HG03432 (cell line): Measurements from ENCODE around the gene ABCB11.
"Not testable (repeated sequence)": the region's sequence is repeated elsewhere in the genome, so short reads cannot be mapped to it uniquely, and the experiment has no call there.

Source experiments
- ATAC-seq: cut with Tn5 transposase; IDR thresholded peaks from one replicate; pipeline ENCODE4 v1.9.1; 2021; ENCODE audit warnings: mild to moderate bottlenecking, moderate library complexity; ENCODE audit not compliant: unreplicated experiment

Gene ABCB11

GRCh38 chr2:168897449-168897848 lies 133.7 kb downstream of the ABCB11 start:
- no peak for ATAC-seq

DNA sequence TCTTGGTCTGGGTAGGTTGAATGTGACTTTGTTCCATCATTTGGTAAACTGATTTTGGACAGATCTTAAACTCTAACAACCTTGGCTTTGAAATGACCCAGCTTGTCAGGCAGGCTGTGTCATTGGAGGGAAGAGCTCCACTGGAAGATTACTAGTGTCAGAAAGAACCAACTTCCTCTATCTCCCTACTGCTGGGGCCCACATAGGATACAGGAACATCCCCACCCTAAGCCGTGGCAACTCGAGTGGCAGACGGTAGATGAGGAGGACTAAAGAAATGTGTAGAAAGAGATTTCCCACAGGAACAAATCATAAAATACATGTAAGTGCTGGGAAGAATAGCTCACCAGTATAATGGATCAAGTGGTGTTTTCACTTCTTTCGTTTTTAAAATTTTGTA lies 134.3 kb downstream of the ABCB11 start:
- no peak for ATAC-seq

- ATAC-seq = no peak
Observed at GRCh38 chr2:168895771-168896170, 135.4 kb downstream of the ABCB11 start.

DNA sequence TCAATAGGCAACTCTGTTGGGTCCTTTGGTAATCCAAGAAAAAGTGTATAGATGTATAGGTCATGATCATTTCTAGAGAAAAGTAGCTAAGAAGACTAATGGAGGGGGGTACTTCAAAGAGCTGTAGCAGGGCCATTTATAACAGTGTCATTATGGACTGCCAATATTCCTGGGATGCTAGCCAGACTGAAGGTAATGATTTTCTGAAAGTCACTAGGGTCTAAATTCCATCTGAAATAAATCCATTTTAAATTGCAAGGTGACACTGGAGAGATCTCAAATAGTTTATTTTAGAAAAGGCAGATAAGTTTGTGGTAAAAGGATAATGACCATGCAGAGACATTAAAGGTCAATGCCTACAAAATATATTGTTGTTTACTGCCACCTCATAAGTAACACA lies 136.4 kb downstream of the ABCB11 start:
- ATAC-seq = no peak

- ATAC-seq = no peak
Observed at GRCh38 chr2:168894101-168894500, 137.0 kb downstream of the ABCB11 start.

DNA sequence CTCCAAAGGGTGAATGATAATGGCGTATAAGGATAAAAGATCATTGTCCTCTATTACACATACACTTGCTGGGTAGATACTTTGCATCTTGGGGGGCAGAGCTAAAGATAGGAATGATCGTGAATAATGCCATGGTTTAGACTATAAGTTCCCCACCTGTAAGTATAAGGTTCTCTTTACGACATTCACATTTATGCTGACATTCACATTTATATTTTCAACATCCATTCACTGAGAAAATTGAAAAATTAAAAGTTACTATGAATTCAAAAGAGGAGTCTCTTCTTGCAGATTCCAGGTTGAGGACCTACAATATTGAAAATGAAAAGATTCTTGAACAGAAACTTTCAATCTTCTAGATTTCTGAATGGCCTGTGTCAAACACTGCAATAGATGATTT lies 138.8 kb downstream of the ABCB11 start:
- no peak for ATAC-seq

DNA sequence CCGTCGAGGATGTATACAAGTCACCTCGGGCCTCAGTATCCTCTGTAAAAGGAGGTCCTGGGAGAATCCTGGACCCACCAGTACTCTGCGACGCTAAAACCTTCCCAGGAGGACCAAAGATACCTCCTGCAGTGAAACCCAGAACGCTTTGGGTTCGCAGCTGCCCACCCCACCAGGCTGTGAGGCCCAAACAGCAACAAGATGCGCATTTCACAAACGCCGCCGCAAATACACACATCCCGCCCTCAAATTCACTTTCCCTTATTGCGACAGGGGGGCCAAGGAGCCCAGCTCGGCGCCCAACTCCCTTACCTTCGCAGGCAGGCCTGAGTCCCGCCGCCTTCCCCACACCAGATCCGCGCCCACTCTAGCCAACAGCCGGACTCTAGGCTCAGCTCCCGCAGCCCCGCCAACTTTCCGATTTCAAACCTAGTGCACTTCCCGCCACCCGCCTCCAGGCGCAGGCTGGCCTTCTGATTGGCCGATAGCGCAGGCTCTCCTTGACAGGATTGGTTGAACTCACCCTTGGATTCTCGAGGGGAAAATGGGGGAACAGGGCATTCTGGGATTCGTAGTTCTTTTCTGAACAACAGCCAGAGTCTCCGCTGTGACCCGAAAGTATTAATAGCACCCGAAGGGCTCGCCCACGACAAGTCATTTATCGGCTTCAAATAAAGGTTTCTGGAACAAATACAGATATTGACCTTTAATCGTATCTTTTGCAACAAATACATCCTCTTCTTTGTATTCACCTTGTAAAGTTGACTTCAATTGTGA lies 140.9 kb downstream of the ABCB11 start, which contains the start of gene SPC25:
Gene SPC25 (minus strand): TSS at position 425 of the 777 bp plus-strand sequence. CDS start 911 bp downstream, outside the sequence.
- ATAC-seq = peak; percentile 100

DNA sequence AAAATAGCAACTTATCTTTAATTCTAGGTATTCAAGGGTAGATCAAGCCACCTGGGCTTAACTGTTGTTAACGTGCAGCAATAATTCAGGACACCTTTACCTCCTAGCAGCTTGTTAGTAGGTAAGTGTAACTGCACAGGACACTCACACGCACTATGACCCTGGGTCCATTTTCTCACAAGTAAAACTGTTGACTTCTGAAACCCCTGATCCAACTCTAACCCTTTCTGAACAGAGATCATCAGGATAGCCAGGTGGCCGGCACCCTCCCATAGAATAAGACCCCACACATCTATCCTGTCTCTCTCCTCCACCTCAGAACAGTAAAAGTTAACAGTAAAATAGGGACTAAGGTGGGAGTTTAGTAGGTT lies 141.5 kb downstream of the ABCB11 start:
- no peak for ATAC-seq

DNA sequence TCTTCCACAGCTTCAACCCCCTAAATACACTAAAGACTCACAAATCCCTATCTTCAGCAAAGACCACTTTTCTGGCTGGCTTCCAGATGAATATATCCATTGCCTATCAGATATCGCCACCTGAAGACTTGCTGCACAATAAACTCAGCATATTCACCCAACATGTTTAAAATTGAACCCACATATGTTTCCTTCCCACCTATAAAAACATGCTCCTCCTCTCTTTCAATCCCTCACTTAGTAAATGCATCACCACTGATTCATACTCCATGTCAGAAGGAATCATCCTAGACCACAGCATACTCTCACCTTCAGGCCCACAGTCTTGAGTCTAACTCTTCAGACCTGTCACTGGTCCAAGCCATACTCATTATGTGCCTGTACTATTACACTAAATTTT lies 146.1 kb downstream of the ABCB11 start:
- ATAC-seq = no peak

- not testable (repeated sequence) for ATAC-seq
Observed at GRCh38 chr2:168882163-168882562, 149.0 kb downstream of the ABCB11 start.

DNA sequence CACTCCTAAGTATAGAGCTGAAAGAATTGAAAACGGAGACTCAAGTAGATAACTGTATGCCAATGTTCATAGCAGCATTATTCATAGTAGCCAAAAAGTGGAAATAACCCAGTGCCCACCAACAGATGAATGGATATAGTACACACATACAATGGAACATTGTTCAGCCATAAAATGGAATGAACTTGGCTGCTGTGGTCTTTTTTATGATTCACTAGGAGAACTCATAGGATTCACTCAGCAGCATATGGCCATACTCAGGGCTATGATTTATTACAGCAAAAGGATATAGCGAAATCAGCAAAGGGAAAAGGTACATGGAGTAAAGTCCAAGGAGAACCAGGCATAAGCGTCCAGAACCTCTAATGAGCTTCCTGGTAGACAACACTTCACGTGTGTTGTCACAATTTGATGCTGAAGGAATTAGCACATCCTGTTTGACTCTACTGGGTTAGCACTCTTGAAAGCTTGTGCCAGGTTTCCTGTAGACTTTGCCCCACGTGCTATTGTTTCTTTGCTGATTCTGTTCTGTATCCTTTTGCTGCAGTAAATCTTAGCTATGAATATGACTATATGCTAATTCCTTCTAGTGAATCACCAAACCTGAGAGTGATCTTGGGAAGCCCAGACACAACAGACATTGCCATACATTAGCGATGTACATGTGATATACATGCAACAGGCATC lies 156.6 kb downstream of the ABCB11 start:
- no peak for ATAC-seq

DNA sequence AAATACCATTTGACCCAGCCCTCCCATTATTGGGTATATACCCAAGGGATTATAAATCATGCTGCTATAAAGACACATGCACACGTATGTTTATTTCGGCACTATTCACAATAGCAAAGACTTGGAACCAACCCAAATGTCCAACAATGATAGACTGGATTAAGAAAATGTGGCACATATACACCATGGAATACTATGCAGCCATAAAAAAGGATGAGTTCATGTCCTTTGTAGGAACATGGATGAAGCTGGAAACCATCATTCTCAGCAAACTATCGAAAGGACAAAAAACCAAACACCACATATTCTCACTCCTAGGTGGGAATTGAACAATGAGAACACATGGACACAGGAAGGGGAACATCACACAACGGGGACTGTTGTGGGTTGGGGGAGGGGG lies 160.3 kb downstream of the ABCB11 start:
- not testable (repeated sequence) for ATAC-seq
